Testis (tissue), 2 donors: ENCODE results near the gene C10orf105.

ENCODE experiments used
- POLR2A ChIP-seq: fragments of 450-650 bp; IDR thresholded peaks from one replicate; pipeline ENCODE4 v1.6.1; 2017; ENCODE audit warnings: antibody characterized with exemption, mild to moderate bottlenecking, moderate library complexity
- TF ChIP-seq, protein P1 (sequence below), 3 experiments: fragments of 450-650 bp in 2 of 3; fragments of 200-600 bp in 1 of 3; sonication (generic) in 1 of 3; IDR thresholded peaks; one replicate each; pipeline ENCODE4 v1.5.1; 2016 to 2019; ENCODE audit warnings: antibody characterized with exemption in 3 of 3, mild to moderate bottlenecking in 2 of 3, moderate library complexity in 1 of 3

DNA sequence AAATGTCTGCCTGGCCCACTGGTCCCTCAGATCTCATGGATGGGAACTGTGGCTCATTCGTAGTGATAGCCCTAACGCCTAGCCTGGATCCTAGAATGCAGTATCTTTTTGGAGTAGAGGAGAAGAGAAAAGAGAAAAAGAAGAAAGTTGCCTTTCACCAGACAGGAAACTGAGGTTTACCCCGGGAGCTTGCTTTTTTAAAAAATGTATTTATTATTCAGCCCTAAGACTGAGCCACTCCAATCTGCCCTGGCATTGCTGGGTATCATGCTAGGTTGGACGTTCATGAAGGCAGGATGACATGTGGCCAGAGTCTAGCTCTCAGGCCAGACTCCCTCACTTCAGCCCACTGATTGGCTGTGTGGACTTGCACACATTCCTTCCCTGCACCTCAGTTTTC, 21.5 kb upstream of the C10orf105 start:
- TF ChIP-seq, protein P1, sequence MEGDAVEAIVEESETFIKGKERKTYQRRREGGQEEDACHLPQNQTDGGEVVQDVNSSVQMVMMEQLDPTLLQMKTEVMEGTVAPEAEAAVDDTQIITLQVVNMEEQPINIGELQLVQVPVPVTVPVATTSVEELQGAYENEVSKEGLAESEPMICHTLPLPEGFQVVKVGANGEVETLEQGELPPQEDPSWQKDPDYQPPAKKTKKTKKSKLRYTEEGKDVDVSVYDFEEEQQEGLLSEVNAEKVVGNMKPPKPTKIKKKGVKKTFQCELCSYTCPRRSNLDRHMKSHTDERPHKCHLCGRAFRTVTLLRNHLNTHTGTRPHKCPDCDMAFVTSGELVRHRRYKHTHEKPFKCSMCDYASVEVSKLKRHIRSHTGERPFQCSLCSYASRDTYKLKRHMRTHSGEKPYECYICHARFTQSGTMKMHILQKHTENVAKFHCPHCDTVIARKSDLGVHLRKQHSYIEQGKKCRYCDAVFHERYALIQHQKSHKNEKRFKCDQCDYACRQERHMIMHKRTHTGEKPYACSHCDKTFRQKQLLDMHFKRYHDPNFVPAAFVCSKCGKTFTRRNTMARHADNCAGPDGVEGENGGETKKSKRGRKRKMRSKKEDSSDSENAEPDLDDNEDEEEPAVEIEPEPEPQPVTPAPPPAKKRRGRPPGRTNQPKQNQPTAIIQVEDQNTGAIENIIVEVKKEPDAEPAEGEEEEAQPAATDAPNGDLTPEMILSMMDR (IDR thresholded peaks at IDR 0.05): no peak
- TF ChIP-seq POLR2A: no peak
